Caki2 (cell line): ENCODE results near the gene F7. TPM values are rescaled to one million over a fixed set of nuclear protein-coding genes. Genes with fewer than 3 reads are reported as not detected.
"Not testable (repeated sequence)": the region's sequence is repeated elsewhere in the genome, so short reads cannot be mapped to it uniquely, and the experiment has no call there.

Experiments
- DNase-seq: peaks from one replicate; pipeline ENCODE4 v3.0.0-alpha.2; 2015; ENCODE audit warnings: low read depth
- in situ Hi-C: cut with HindIII; loops from 2 replicates; pipeline ENCODE4 v1.10.0; 2016; ENCODE audit warnings: low sequenced_read_pairs, low pct_unique_long_range_greater_than_20kb, mixed read lengths
- total RNA-seq: library from RNA; depleted of rRNA; stranded (reverse); fragments of >200 nt; shearing (Covaris generic); gene quantifications from 2 replicates; pipeline ENCODE4 v1.2.3, GENCODE V29; 2014; ENCODE audit warnings: low replicate concordance

F7 gene
- total RNA-seq, 1 experiment from 2014 or later, result not detected

DNA sequence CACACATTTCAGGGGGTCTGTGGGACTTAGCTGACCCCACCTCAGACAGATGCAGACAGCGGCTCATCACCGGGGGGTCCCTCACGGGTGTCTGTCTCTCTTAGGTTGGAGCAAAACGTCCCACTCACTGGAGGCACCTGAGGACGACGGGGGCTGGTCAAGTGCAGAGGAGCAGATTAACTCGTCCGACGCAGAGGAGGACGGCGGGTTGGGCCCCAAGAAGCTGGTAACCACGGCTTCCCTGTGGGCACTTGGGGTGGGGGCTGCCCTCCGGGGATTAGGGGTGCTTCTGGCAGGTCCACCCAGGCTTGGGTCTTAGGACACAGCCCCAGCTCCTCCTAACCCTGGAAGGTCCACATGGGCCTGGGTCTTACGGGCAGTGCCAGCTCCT is 11.2 kb upstream of the F7 start:
- DNase-seq, result no peak
- in situ Hi-C loops, result no loop called here

DNA sequence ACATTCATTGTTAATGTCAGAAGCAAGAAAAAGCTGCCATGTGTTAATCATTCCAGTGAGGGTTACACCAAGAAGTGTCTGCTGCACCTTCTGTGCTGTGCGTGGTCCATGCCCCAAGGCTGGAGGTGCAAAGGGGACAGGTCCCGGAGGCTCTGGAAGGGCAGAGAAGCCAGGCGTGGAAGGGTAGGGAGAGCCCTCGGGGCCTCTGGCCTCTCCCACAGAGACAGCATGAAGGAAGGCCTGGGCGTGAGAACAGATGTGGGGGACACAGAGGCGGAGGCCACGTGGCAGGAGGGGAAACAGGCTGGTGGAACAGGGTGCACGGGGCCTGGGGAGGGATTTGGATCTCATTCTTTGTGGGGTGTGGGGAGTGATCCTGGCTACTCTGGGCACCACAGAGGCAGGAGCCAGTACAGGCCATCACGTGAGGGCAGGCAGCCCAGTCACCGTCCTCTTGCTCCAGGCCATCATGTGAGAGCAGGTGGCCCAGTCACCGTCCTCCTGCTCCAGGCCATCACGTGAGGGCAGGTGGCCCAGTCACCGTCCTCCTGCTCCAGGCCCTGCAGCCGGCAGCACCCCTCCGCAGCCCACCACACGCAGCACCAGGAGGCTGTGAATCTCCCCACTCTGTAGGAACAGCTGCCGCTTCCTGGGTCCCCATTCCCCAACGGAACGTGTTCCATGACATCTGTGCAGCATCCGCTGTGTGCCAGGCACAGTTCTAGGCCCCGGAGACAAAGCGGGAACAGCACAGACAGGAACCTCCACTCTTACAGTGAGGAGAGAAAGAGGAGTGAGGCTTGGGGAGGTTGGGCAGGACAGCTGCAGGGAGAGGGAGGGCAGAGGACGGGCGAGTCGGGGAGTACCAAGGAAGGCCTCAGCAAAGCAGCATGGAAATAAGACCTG is 10.2 kb upstream of the F7 start:
- in situ Hi-C loops, result no loop called here
- no peak for DNase-seq

DNA sequence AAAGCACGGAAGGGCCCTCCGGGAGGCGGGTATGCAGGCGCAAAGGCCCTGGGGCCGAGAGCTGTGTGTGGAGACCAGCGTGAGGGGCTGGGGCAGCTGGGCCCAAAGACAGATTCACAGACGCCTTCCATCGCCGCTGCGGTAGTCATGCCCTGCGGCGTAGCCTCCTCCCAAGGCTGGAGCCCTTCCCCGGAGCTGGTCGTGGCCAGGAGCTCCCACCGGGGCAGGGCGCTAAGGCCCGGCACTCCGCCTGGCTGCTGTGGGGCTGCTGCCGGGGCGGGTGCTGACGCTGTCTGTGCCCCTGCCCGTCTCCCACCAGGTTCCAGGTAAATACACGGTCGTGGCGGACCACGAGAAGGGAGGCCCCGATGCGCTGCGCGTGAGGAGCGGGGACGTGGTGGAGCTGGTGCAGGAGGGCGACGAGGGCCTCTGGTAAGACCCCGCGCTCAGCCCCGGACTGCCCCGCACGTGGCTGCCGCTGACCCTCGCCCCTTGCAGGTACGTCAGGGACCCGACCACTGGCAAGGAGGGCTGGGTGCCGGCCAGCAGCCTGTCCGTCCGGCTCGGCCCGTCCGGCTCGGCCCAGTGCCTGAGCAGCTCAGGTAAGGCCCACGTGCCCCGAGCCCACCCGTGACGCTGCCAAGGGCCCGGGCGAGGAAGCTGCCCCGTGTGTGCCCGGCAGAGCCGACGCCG is 9.4 kb upstream of the F7 start:
- in situ Hi-C loops, result no loop called here
- DNase-seq, result no peak

DNA sequence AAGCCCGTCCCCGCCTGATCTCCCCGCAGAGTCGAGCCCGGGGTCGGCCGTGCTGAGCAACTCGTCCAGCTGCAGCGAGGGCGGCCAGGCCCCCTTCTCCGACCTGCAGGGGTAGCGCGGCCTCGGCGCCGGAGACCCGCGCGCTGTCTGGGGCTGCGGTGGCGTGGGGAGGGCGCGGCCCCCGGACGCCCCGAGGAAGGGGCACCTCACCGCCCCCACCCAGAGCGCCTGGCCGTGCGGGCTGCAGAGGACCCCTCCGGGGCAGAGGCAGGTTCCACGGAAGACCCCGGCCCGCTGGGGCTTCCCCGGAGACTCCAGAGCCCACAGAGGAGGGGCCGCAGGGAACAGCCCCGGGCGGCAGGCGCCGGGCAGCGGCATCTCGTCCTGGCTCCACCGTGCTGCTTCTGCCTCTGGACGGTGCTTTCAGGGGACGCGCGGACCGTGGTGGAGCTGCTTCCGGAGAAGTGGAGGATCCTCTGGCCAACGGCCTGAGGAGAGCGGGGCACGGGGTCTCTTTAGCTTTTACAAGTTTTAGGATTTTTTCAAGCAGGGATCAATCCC is 8.8 kb upstream of the F7 start:
- no peak for DNase-seq
- in situ Hi-C loops, result no loop called here

DNA sequence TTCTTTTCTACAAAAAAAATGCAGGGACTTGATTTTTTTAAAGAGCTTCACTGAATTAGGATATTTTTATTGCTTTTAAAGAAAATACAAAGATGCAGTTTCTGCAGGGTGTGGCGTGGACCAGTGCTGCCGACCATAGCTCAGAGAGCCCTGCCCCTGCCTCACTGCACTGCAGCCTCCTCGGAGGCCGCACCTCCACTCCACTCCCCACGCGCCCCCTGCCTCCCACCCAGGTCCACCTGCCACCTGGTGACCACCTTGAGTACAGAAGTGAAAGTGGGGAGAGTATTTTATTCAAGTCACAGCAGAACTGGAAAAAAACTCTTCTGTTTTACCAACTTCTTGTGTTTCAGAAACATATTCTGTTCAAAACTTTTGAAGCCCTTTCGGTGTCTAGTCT is 7.9 kb upstream of the F7 start:
- no peak for DNase-seq
- in situ Hi-C loops, result no loop called here

DNA sequence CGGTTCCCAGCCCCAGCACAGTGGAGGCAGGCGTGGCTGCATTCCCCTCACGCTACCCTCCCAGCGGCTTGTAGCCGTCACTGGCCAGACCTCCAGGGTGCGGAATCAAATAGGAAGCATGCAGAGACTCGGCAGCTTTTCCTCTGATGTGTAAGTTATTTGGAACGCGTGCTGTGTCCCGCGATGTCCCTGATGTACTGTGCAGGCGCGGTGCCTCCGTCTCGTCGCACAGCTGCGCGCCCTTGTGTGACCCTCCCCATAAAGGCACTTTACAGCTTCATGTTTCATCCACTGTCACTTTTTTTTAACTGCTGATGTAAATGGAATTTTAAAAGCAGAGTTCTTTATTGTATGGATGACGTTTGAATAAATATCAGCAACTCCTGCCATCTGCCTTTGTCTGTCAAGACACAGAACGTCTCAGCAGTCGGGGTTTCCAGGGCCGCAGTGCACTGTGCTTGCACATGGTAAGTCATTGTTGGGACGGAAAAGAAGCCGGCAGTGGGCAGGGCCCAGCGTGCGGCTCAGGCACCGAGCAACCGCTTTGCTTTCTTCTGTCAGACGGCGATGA is 7.3 kb upstream of the F7 start:
- in situ Hi-C loops, result no loop called here
- DNase-seq, result no peak

DNA sequence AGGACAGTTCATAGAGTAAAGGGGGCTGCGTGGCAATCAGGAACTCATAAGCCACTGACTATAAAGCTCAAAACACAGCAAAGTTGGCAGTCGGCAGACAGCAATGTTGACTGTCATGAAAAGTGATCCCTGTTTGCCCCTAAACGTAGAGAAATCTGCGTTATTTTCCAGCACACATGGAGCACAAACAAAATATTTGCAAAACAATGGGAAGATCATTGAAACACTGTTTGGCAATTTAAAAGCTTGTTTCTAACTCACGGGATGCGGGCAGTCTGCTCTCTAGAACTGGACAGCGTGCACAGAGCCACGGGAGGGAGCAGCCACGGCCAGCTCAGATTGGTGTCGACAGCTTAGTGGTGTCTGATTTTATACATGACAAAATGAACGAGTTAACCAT is 6.4 kb upstream of the F7 start:
- no peak for DNase-seq
- in situ Hi-C loops, result no loop called here

DNA sequence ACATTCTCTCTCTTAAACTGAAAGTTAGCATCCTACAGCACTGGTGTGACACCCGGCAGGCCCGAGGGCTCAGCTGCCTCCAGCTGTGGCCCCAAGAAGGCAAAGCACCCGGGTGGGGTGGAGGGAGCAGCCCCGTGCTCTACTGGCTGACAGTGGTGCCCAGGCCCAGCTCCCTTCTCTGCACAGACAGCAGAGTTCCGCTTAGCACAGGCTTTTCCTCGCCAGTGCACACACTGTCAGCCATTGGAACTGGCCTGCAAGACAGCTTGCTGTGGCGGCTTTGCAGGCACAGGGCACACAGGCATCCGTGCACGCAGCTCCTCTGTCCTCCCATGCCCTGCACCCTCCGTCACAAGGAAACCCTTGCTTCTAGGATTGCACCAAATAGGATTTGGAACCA is 3.3 kb upstream of the F7 start:
- DNase-seq, in situ Hi-C loops: not testable (repeated sequence)

DNA sequence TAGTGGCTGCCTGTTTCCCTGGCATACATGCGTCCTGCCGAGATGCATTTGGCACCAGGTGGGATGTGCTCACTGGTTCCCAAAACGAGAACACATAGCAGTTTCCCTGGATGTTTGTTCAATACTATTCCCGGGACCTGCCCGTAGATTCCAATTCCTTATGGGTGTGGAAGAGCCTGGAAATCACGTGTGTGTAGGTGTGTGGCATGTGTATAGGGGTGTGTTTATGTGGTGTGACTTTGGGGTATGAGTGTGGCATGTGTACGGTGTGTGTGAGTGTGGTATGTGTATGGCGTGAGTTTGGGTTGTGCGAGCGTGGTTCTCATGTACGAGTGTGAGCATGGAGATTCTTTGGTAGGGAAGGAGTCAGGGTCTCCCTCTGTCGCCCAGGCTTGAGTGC is 2.9 kb upstream of the F7 start:
- in situ Hi-C loops, result no loop called here
- no peak for DNase-seq

DNA sequence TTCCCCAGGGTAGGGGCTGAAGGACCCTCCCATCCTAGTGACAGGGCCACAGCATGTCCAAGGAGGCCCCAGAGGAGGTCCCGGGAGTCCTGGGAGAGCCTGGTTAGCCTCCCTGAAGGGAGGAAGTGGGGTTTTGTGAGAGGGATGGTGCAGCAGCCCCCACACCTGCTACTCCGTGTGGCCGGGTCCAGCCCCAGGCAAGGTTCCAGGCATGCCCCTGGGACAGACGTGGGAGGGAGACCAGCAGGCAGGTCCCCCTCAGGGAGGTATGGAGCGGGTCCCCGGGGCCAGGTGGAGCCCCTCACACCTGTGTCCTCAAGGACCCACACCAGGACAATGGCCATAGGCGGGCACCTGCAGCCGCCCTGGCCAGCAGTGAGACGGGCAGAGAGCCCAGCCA is 1.9 kb upstream of the F7 start:
- in situ Hi-C loops, result no loop called here
- DNase-seq, result no peak

DNA sequence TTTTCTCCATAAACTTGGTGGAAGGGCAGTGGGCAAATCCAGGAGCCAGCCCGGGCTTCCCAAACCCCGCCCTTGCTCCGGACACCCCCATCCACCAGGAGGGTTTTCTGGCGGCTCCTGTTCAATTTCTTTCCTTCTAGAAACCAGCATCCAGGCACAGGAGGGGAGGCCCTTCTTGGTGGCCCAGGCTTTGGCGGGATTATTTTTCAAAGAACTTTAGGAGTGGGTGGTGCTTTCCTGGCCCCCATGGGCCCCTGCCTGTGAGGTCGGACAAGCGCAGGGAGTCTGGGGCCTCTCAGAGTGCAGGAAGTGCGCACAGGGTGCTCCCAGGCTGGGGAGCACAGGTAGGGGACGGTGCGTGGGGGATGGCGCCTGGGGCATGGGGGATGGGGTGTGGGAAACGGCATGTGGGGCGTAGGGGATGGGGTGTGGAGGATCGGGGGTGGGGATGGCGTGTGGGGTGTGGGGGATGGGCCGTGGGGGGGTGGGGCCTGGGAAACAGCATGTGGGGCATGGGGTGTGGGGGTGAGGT is 396 bp downstream of the F7 start:
- DNase-seq, result no peak
- in situ Hi-C loops, result no loop called here

DNA sequence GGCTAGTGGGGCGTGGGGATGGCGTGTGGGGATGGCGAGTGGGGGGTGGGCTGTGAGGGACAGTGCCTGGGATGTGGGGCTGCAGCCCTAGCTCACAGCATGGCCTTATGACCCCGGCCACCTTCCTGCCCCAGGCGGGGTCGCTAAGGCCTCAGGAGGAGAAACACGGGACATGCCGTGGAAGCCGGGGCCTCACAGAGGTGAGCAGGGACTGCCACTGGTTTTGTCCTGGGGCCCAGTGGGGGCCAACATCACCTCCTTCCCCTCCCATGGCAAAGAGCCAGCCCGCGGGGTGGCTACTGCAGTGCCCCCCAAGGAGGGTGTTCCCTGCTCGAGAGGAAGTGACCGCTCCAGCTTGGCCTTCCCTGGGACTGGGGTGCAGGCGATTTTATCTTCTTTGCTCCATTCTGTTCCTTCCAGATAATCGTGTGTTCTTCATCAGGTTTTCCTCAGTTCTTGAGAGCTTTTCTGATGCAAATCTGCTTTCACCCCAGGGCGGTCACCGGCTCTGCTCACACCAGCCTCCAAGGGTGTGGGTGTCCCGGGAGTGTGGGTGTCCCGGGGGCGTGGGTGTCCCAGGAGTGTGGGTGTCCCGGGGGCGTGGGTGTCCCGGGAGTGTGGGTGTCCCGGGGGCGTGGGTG is 1.2 kb downstream of the F7 start:
- no peak for DNase-seq
- in situ Hi-C loops, result no loop called here

DNA sequence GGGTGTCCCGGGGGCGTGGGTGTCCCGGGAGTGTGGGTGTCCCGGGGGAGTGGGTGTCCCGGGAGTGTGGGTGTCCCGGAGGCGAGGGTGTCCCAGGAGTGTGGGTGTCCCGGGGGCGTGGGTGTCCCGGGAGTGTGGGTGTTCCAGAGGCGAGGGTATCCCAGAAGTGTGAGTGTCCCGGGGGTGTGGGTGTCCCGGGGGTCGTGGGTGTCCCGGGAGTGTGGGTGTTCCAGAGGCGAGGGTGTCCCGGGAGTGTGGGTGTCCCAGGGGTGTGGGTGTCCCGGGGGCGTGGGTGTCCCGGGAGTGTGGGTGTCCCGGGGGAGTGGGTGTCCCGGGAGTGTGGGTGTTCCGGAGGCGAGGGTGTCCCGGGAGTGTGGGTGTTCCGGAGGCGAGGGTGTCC is 2.9 kb downstream of the F7 start:
- in situ Hi-C loops, result not testable (repeated sequence)

DNA sequence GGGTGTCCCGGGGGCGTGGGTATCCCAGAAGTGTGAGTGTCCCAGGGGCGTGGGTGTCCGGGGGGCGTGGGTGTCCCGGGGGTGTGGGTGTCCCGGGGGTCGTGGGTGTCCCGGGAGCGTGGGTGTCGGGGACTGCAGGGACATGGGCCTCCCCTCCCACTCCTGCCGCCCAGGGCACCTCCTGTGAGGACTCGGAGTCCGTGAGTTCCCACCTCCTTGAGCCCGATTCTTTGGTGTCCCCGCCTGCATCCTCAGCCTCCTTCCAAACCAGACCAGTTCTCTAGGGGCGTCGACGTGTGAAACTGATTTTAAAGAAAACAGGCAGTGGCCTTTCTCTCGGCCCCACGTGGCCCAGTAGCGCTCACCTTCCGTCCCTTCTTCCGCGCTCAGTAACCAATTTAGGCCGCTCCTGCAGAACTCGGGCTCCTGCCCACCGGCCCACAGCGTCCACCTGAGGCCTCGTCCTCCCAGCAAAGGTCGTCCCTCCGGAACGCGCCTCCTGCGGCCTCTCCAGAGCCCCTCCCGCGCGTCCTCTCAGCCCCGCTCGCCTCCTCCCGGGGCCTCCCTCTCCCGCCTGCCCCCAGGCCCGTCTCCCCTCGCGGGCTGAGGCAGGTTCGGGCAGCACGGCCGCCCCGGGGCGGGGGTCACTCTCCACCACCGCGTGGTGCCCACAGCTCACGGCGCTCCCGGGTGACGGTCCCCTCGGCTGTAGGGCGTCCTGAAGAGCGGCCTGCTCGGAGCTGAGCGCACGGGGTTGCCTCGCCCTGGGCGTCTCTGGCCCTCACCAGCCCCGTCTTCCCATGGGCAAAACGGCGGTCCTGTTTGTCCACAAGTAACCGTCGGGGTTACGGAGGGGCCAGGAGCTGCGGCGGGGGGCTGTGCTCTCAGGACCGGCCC is 3.8 kb downstream of the F7 start:
- in situ Hi-C loops, result no loop called here
- no peak for DNase-seq

More for the DNA sequence above, 2.9 kb downstream of the F7 start:
- not testable (repeated sequence) for DNase-seq

DNA sequence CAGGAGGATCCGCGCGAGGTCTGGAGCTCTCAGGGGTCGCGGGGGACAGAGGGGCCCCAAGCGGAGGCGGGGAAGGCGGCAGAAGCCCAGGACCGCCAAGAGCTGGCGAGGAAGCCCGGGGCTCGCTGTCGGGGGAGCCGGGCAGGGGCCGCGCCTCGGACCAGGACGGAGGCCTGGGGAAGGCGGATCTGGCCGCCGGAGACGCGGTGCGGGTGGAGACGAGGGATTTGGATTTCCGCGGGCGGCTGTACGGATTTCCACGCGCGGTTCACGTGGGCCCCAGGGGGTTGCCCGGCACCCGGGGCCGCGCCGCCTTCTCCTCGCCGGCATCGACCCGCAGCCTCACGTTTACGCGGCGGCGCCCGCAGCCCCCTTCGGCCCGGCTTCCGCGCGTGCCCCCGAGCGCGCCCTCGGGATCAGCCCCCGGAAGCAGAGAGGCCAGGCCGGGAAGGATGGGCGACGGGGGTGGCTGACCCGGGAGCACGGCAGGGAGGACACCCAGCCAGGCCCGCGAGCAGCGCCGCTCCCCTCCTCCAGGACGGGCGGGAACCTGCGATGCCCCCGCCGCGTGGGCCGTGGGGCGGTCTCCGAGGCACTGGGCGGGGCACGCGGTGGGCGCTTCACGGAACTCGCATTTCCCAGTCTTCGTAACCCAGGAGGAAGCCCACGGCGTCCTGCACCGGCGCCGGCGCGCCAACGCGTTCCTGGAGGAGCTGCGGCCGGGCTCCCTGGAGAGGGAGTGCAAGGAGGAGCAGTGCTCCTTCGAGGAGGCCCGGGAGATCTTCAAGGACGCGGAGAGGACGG is 4.7 kb downstream of the F7 start:
- DNase-seq, result no peak
- in situ Hi-C loops, result no loop called here

DNA sequence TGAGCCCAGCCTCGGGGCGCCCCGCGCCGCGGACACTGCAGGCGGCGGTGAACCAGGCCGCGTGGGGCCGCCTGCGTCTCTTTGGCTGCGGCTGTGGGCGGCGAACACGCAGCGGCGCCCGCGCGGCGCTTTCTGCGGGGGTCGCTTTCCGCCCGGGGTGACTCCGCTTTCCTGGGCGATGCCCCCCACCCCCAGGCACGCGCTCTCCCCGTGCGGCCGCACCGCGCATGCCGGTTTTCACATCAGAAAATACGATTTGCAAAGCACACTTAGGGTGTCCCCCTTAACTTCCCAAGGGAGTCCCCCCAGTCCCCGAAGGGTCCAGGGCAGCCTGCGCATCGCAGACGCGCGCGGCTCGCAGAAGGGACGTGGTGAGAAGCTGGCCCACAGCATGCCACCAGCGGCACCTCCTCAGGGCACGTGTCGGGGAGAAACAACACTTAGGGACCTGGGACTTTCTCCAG is 5.3 kb downstream of the F7 start:
- in situ Hi-C loops, result no loop called here
- no peak for DNase-seq

DNA sequence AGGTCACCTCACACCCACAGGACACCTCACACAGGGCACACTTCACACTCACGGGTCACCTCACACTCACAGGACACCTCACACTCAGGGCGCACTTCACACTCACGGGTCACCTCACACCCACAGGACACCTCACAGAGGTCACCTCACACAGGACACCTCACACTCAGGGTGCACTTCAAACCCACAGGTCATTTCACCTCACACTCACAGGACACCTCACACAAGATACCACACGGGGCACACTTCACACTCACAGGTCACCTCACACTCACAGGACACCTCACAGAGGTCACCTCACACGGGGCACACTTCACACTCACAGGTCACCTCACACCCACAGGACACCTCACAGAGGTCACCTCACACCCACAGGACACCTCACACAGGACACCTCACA is 6.2 kb downstream of the F7 start:
- in situ Hi-C loops, DNase-seq: not testable (repeated sequence)
